Endothelial cell (in vitro differentiated cells): ENCODE data around the gene ITPR2. TPM values are rescaled to one million over a fixed set of nuclear protein-coding genes. Genes with fewer than 3 reads are reported as not detected.

Experiments
- DNase-seq: peaks from one replicate; pipeline ENCODE4 v3.0.0; 2021; ENCODE audit warnings: low spot score
- H3K27ac Mint-ChIP-seq: one replicate; pipeline ENCODE4 v1.8.0; 2021; ENCODE audit warnings: mixed read lengths, inconsistent platforms; ENCODE audit not compliant: unreplicated experiment
- H3K27me3 Mint-ChIP-seq: one replicate; pipeline ENCODE4 v1.8.0; 2021; ENCODE audit warnings: mild to moderate bottlenecking, moderate library complexity, mixed read lengths, inconsistent platforms; ENCODE audit not compliant: unreplicated experiment
- H3K36me3 Mint-ChIP-seq: one replicate; pipeline ENCODE4 v1.8.0; 2021; ENCODE audit warnings: mild to moderate bottlenecking, low read depth, mixed read lengths, inconsistent platforms; ENCODE audit not compliant: unreplicated experiment
- H3K4me1 Mint-ChIP-seq: one replicate; pipeline ENCODE4 v1.8.0; 2021; ENCODE audit warnings: mild to moderate bottlenecking, mixed read lengths, inconsistent platforms; ENCODE audit not compliant: unreplicated experiment
- H3K4me3 Mint-ChIP-seq: one replicate; pipeline ENCODE4 v1.8.0; 2021; ENCODE audit warnings: mild to moderate bottlenecking, mixed read lengths, inconsistent platforms; ENCODE audit not compliant: unreplicated experiment
- H3K9me3 Mint-ChIP-seq: one replicate; pipeline ENCODE4 v1.8.0; 2021; ENCODE audit warnings: mixed read lengths, inconsistent platforms; ENCODE audit not compliant: unreplicated experiment
- CTCF ChIP-seq: fragments of 200-600 bp; sonication (generic); IDR thresholded peaks from one replicate; pipeline ENCODE4 v1.5.0; 2021; ENCODE audit warnings: antibody characterized with exemption; ENCODE audit not compliant: unreplicated experiment
- total RNA-seq: library from RNA; stranded (reverse); fragmentation: NEBNext Ultra II Directional; extraction: Animal tissue kit (Norgen Biotek cat#: 25700); gene quantifications from one replicate; pipeline ENCODE4 v1.2.1, GENCODE V29; 2021; ENCODE audit not compliant: unreplicated experiment

Gene ITPR2
- total RNA-seq, 1 donor from 2014 or later = 33.8 TPM

- no peaks in the 10 kb centered on the region for H3K27me3 Mint-ChIP-seq
Measured at GRCh38 chr12:26402648-26403047, 430.3 kb downstream of the ITPR2 start.

GRCh38 chr12:26401874-26402273, 431.1 kb downstream of the ITPR2 start:
- H3K27ac Mint-ChIP-seq = no peak overlapping the region
- H3K36me3 Mint-ChIP-seq = no peaks in the 10 kb centered on the region
- DNase-seq = no peak
- no peaks in the 10 kb centered on the region for H3K9me3 Mint-ChIP-seq
- no peaks in the 10 kb centered on the region for H3K27me3 Mint-ChIP-seq
- no peaks in the 10 kb centered on the region for H3K4me1 Mint-ChIP-seq
- no peak overlapping the region for H3K4me3 Mint-ChIP-seq
- no peak for TF ChIP-seq CTCF

More at GRCh38 chr12:26402648-26403047, 430.3 kb downstream of the ITPR2 start:
- H3K9me3 Mint-ChIP-seq = no peaks in the 10 kb centered on the region
- DNase-seq = no peak
- H3K36me3 Mint-ChIP-seq = no peaks in the 10 kb centered on the region
- no peak for TF ChIP-seq CTCF
- H3K27ac Mint-ChIP-seq = no peak overlapping the region
- no peak overlapping the region for H3K4me3 Mint-ChIP-seq
- H3K4me1 Mint-ChIP-seq = no peaks in the 10 kb centered on the region

- Mint-ChIP-seq H3K4me3 (no peak overlapping the region), H3K4me1 (no peaks in the 10 kb centered on the region), H3K27me3 (no peaks in the 10 kb centered on the region), H3K36me3 (no peaks in the 10 kb centered on the region), H3K9me3 (no peaks in the 10 kb centered on the region), H3K27ac (no peak overlapping the region)
- no peak for TF ChIP-seq CTCF
- DNase-seq = no peak
Measured at GRCh38 chr12:26400627-26401026, 432.4 kb downstream of the ITPR2 start.

- Mint-ChIP-seq H3K36me3 (no peaks in the 10 kb centered on the region), H3K9me3 (no peaks in the 10 kb centered on the region), H3K27me3 (no peaks in the 10 kb centered on the region), H3K4me3 (no peak overlapping the region), H3K27ac (no peak overlapping the region), H3K4me1 (no peaks in the 10 kb centered on the region)
- no peak for TF ChIP-seq CTCF
- no peak for DNase-seq
Measured at GRCh38 chr12:26399381-26399780, 433.6 kb downstream of the ITPR2 start.

- no peak for TF ChIP-seq CTCF
- Mint-ChIP-seq H3K4me1 (peaks cover 4% of the 10 kb centered on the region), H3K27me3 (no peaks in the 10 kb centered on the region), H3K9me3 (no peaks in the 10 kb centered on the region), H3K36me3 (peaks cover 8% of the 10 kb centered on the region), H3K4me3 (no peak overlapping the region), H3K27ac (no peak overlapping the region)
- no peak for DNase-seq
Measured at GRCh38 chr12:26396402-26396801, 436.6 kb downstream of the ITPR2 start.
